PC-3 (cell line): ENCODE data around the gene FCN2. TPM values are rescaled to one million over a fixed set of nuclear protein-coding genes. Genes with fewer than 3 reads are reported as not detected.

Experiments used
- ATAC-seq: fragments of 200-7000 bp; cut with Tn5 transposase; 2 replicates; pipeline ENCODE4 v1.9.1; 2020; ENCODE audit warnings: mild to moderate bottlenecking, moderate library complexity
- BruUV-seq: library from RNA; stranded (reverse); fragments of 400-500 nt; replicated peaks from 2 replicates; lab custom pipeline; 2021; lab: Mats Ljungman, UMichigan
- CTCF ChIA-PET: fragments of 300-600 bp; sonication (Branson Sonifier 250); formaldehyde crosslinking; loops from one replicate; lab custom pipeline; 2022; ENCODE audit warnings: antibody characterized with exemption; lab: Charles Lee
- POLR2A ChIA-PET: fragments of 300-600 bp; sonication (Branson Sonifier 250); formaldehyde crosslinking; loops from one replicate; lab custom pipeline; 2022; ENCODE audit warnings: antibody characterized with exemption; ENCODE audit not compliant: unreplicated experiment; lab: Charles Lee
- DNase-seq: peaks from one replicate; pipeline ENCODE4 v3.0.0-alpha.2; 2015
- H2AFZ ChIP-seq: fragments of 300-600 bp; sonication (generic); 2 replicates; pipeline ENCODE4 v1.6.0; 2016; ENCODE audit warnings: antibody characterized with exemption, low read length
- H3F3A ChIP-seq: fragments of 300-600 bp; sonication (generic); one replicate; pipeline ENCODE4 v1.6.0; 2017; ENCODE audit warnings: antibody characterized with exemption, low read length, control low read depth, mild to moderate bottlenecking; ENCODE audit not compliant: unreplicated experiment
- H3K27ac ChIP-seq: fragments of 300-600 bp; sonication (generic); 2 replicates; pipeline ENCODE4 v1.5.1; 2016; ENCODE audit warnings: mild to moderate bottlenecking, low read length
- H3K27me3 ChIP-seq: fragments of 300-600 bp; sonication (generic); 2 replicates; pipeline ENCODE4 v1.6.1; 2016; ENCODE audit warnings: low read length, mixed read lengths
- H3K36me3 ChIP-seq: fragments of 300-600 bp; sonication (generic); 2 replicates; pipeline ENCODE4 v1.6.1; 2016; ENCODE audit warnings: low read depth, mixed run types, low read length, mixed read lengths
- H3K4me1 ChIP-seq: fragments of 300-600 bp; sonication (generic); 2 replicates; pipeline ENCODE4 v1.5.1; 2016; ENCODE audit warnings: low read length; ENCODE audit not compliant: insufficient read depth
- H3K4me2 ChIP-seq: fragments of 300-600 bp; sonication (generic); 2 replicates; pipeline ENCODE4 v1.6.0; 2016; ENCODE audit warnings: low read length
- H3K4me3 ChIP-seq: fragments of 300-600 bp; sonication (generic); 2 replicates; pipeline ENCODE4 v1.5.1; 2016; ENCODE audit warnings: mild to moderate bottlenecking, low read length, mixed read lengths
- H3K79me2 ChIP-seq: fragments of 300-600 bp; sonication (generic); 2 replicates; pipeline ENCODE4 v1.6.1; 2017; ENCODE audit warnings: low read length, mixed read lengths
- H3K9ac ChIP-seq: fragments of 300-600 bp; sonication (generic); 2 replicates; pipeline ENCODE4 v1.6.0; 2016; ENCODE audit warnings: mild to moderate bottlenecking, low read length
- H3K9me2 ChIP-seq: fragments of 300-600 bp; sonication (generic); replicated peaks from 2 replicates; pipeline ENCODE4 v1.6.1; 2016; ENCODE audit warnings: mixed run types, low read length, mixed read lengths
- H3K9me3 ChIP-seq: fragments of 300-600 bp; sonication (generic); 2 replicates; pipeline ENCODE4 v1.6.1; 2016; ENCODE audit warnings: low read length, mixed read lengths
- H4K20me1 ChIP-seq: fragments of 300-600 bp; sonication (generic); 2 replicates; pipeline ENCODE4 v1.6.1; 2016; ENCODE audit warnings: low read length, mixed read lengths
- CTCF ChIP-seq: fragments of 300-600 bp; sonication (generic); conservative IDR thresholded peaks from 2 replicates; pipeline ENCODE4 v1.5.1; 2017; ENCODE audit warnings: antibody characterized with exemption, low read depth, mild to moderate bottlenecking, low read length
- EZH2 ChIP-seq: fragments of 300-600 bp; sonication (generic); IDR thresholded peaks from one replicate; pipeline ENCODE4 v1.6.1; 2017; ENCODE audit warnings: antibody characterized with exemption, mild to moderate bottlenecking, low read length; ENCODE audit not compliant: unreplicated experiment
- EZH2phosphoT487 ChIP-seq: fragments of 300-600 bp; sonication (generic); IDR thresholded peaks from 2 replicates; pipeline ENCODE4 v1.6.1; 2018; ENCODE audit warnings: mild to moderate bottlenecking, antibody characterized with exemption, low read length, borderline replicate concordance
- intact Hi-C: fragments of 100-400 bp; cut with micrococcal nuclease; formaldehyde crosslinking; loops from 2 replicates; pipeline ENCODE4 v1.9.0; 2023
- total RNA-seq: library from RNA; depleted of rRNA; stranded (reverse); fragments of >200 nt; gene quantifications from 2 replicates; pipeline ENCODE4 v1.2.3, GENCODE V29; 2014

The FCN2 gene
- total RNA-seq, 1 experiment from 2014 or later, result not detected

- Histone ChIP-seq H3K4me3 (no peak overlapping the region), H3K27me3 (peaks cover 15% of the 10 kb centered on the region), H3F3A (no peaks in the 10 kb centered on the region), H4K20me1 (no peaks in the 10 kb centered on the region), H3K9me2 (no peaks in the 10 kb centered on the region), H3K36me3 (no peaks in the 10 kb centered on the region), H3K9ac (no peak overlapping the region), H2AFZ (no peak overlapping the region), H3K27ac (no peak overlapping the region), H3K4me1 (no peaks in the 10 kb centered on the region), H3K79me2 (no peaks in the 10 kb centered on the region), H3K4me2 (no peak overlapping the region), H3K9me3 (no peaks in the 10 kb centered on the region)
- no TSS peak for BruUV-seq
- ATAC-seq (no peak), DNase-seq (no peak)
- no peak for TF ChIP-seq EZH2
- TF ChIP-seq CTCF, result no peak
- no peak for TF ChIP-seq EZH2phosphoT487
- ChIA-PET CTCF (no interaction called here), POLR2A (no interaction called here)
- intact Hi-C loops, result no loop called here
Measured at GRCh38 chr9:134919303-134919702, 38.7 kb downstream of the FCN2 start.

GRCh38 chr9:134922066-134922931 lies 41.7 kb downstream of the FCN2 start:
- no TSS peak for BruUV-seq
- Histone ChIP-seq H3K4me1 (no peaks in the 10 kb centered on the region), H3K4me3 (no peak overlapping the region), H3K27me3 (peaks cover 8% of the 10 kb centered on the region), H3K4me2 (no peak overlapping the region), H3F3A (no peaks in the 10 kb centered on the region), H4K20me1 (no peaks in the 10 kb centered on the region), H3K9me3 (no peaks in the 10 kb centered on the region), H3K79me2 (no peaks in the 10 kb centered on the region), H3K27ac (no peak overlapping the region), H3K9me2 (no peaks in the 10 kb centered on the region), H3K36me3 (no peaks in the 10 kb centered on the region), H2AFZ (no peak overlapping the region), H3K9ac (no peak overlapping the region)
- ATAC-seq (no peak), DNase-seq (no peak)
- POLR2A ChIA-PET, result no interaction called here
- CTCF ChIA-PET, result no interaction called here
- intact Hi-C loops, result no loop called here
- TF ChIP-seq EZH2, result no peak
- TF ChIP-seq CTCF, result no peak
- TF ChIP-seq EZH2phosphoT487, result no peak

GRCh38 chr9:134922932-134923240 lies 42.3 kb downstream of the FCN2 start:
- POLR2A ChIA-PET, result no interaction called here
- Histone ChIP-seq H2AFZ (no peak overlapping the region), H3K27me3 (peaks cover 2% of the 10 kb centered on the region; the same call in 1 of the 2 replicates), H3K36me3 (no peaks in the 10 kb centered on the region), H3K9me3 (no peaks in the 10 kb centered on the region), H3K4me3 (no peak overlapping the region), H3K27ac (no peak overlapping the region), H3F3A (no peaks in the 10 kb centered on the region), H3K79me2 (no peaks in the 10 kb centered on the region), H3K4me2 (no peak overlapping the region), H4K20me1 (no peaks in the 10 kb centered on the region), H3K9me2 (no peaks in the 10 kb centered on the region), H3K9ac (no peak overlapping the region), H3K4me1 (no peaks in the 10 kb centered on the region)
- ATAC-seq (no peak), DNase-seq (no peak)
- CTCF ChIA-PET, result no interaction called here
- TF ChIP-seq CTCF (no peak), EZH2phosphoT487 (no peak), EZH2 (no peak)
- intact Hi-C loops, result no loop called here
- no TSS peak for BruUV-seq
